HEK293 (cell line): ENCODE data around the gene CASK.

ENCODE experiments used
- CTCF ChIA-PET: fragments of 350-600 bp; formaldehyde crosslinking; extraction: SDS; loops from one replicate; lab custom pipeline; 2021; ENCODE audit warnings: antibody characterized with exemption; lab: Yijun Ruan, JAX
- POLR2A ChIA-PET: fragments of 300-600 bp; formaldehyde crosslinking; extraction: SDS; loops from one replicate; lab custom pipeline; 2020; ENCODE audit warnings: antibody characterized with exemption, inconsistent platforms; lab: Yijun Ruan, JAX
- H3K27ac ChIP-seq: fragments of 200-500 bp; sonication (Bioruptor generic); 2 replicates; pipeline ENCODE4 v1.5.1; 2014; ENCODE audit warnings: low read depth, low read length, control low read depth, inconsistent platforms; ENCODE audit errors: extremely low read depth
- H3K36me3 ChIP-seq, 2 experiments: fragments of 200-500 bp in 1 of 2; sonication (Bioruptor generic) in 1 of 2; 1 replicate in 1 of 2; 2 replicates in 1 of 2; pipeline ENCODE4 v1.5.1; 2014 to 2017; ENCODE audit warnings: inconsistent platforms in 2 of 2, low read length in 2 of 2; ENCODE audit not compliant: control insufficient read depth in 2 of 2, insufficient read depth in 1 of 2
- H3K4me1 ChIP-seq: fragments of 200-500 bp; sonication (Bioruptor generic); 2 replicates; pipeline ENCODE4 v1.5.1; 2014; ENCODE audit warnings: mild to moderate bottlenecking, low read length, inconsistent platforms; ENCODE audit not compliant: control insufficient read depth, insufficient read depth
- H3K4me3 ChIP-seq: 2 replicates; pipeline ENCODE4 v1.5.1; 2011; ENCODE audit warnings: low read depth, mild to moderate bottlenecking, control low read depth, low read length, moderate library complexity
- H3K9me3 ChIP-seq: fragments of 200-500 bp; sonication (Bioruptor generic); 2 replicates; pipeline ENCODE4 v1.5.1; 2014; ENCODE audit warnings: low read depth, low read length, inconsistent platforms; ENCODE audit not compliant: control insufficient read depth, insufficient read depth
- BCL11B ChIP-seq: fragments of 450-650 bp; formaldehyde crosslinking; IDR thresholded peaks from 2 replicates; pipeline ENCODE4 v1.5.1; 2016; ENCODE audit warnings: low read depth, missing biosample characterization, missing genetic modification characterization
- EGR2 ChIP-seq: fragments of 450-650 bp; formaldehyde crosslinking; IDR thresholded peaks from 2 replicates; pipeline ENCODE4 v1.5.1; 2016; ENCODE audit warnings: low read depth, missing biosample characterization, missing genetic modification characterization
- GLIS1 ChIP-seq: fragments of 450-650 bp; formaldehyde crosslinking; IDR thresholded peaks from 2 replicates; pipeline ENCODE4 v1.5.1; 2016; ENCODE audit warnings: missing biosample characterization, missing genetic modification characterization
- GLIS2 ChIP-seq: fragments of 450-650 bp; formaldehyde crosslinking; IDR thresholded peaks from 2 replicates; pipeline ENCODE4 v1.5.1; 2016; ENCODE audit warnings: missing biosample characterization, missing genetic modification characterization
- KLF10 ChIP-seq: fragments of 450-650 bp; IDR thresholded peaks from 2 replicates; pipeline ENCODE4 v1.5.1; 2018; ENCODE audit warnings: missing biosample characterization, mild to moderate bottlenecking, missing genetic modification characterization
- KLF7 ChIP-seq: fragments of 450-650 bp; formaldehyde crosslinking; IDR thresholded peaks from 2 replicates; pipeline ENCODE4 v1.5.1; 2016; ENCODE audit warnings: missing biosample characterization, missing genetic modification characterization, borderline replicate concordance
- KLF8 ChIP-seq: fragments of 450-650 bp; formaldehyde crosslinking; IDR thresholded peaks from 2 replicates; pipeline ENCODE4 v1.5.1; 2016; ENCODE audit warnings: missing biosample characterization, missing genetic modification characterization
- SCRT2 ChIP-seq: fragments of 450-650 bp; formaldehyde crosslinking; IDR thresholded peaks from 2 replicates; pipeline ENCODE4 v1.5.1; 2016; ENCODE audit warnings: missing biosample characterization, missing genetic modification characterization
- SP7 ChIP-seq: fragments of 450-650 bp; formaldehyde crosslinking; IDR thresholded peaks from 2 replicates; pipeline ENCODE4 v1.5.1; 2016; ENCODE audit warnings: missing biosample characterization, missing genetic modification characterization
- ZFHX2 ChIP-seq: fragments of 450-650 bp; formaldehyde crosslinking; conservative IDR thresholded peaks from 2 replicates; pipeline ENCODE4 v1.5.1; 2016; ENCODE audit warnings: missing biosample characterization, missing genetic modification characterization
- ZIC2 ChIP-seq: fragments of 450-650 bp; formaldehyde crosslinking; IDR thresholded peaks from 2 replicates; pipeline ENCODE4 v1.5.1; 2016; ENCODE audit warnings: missing biosample characterization, missing genetic modification characterization
- ZNF184 ChIP-seq: fragments of 450-650 bp; IDR thresholded peaks from 2 replicates; pipeline ENCODE4 v1.5.1; 2018; ENCODE audit warnings: missing biosample characterization, mild to moderate bottlenecking, missing genetic modification characterization
- ZNF211 ChIP-seq: fragments of 450-650 bp; formaldehyde crosslinking; IDR thresholded peaks from 2 replicates; pipeline ENCODE4 v1.5.1; 2016; ENCODE audit warnings: low read depth, missing biosample characterization, missing genetic modification characterization
- ZNF239 ChIP-seq: fragments of 450-650 bp; formaldehyde crosslinking; IDR thresholded peaks from 2 replicates; pipeline ENCODE4 v1.5.1; 2016; ENCODE audit warnings: missing biosample characterization, missing genetic modification characterization
- ZNF280C ChIP-seq: fragments of 450-650 bp; formaldehyde crosslinking; IDR thresholded peaks from 2 replicates; pipeline ENCODE4 v1.5.1; 2016; ENCODE audit warnings: missing biosample characterization, missing genetic modification characterization
- ZNF302 ChIP-seq: fragments of 450-650 bp; formaldehyde crosslinking; IDR thresholded peaks from 2 replicates; pipeline ENCODE4 v1.5.1; 2016; ENCODE audit warnings: missing biosample characterization, missing genetic modification characterization, low read depth
- ZNF423 ChIP-seq: fragments of 450-650 bp; formaldehyde crosslinking; IDR thresholded peaks from 2 replicates; pipeline ENCODE4 v1.5.1; 2016; ENCODE audit warnings: missing biosample characterization, missing genetic modification characterization
- ZNF433 ChIP-seq: fragments of 450-650 bp; formaldehyde crosslinking; IDR thresholded peaks from 2 replicates; pipeline ENCODE4 v1.5.1; 2016; ENCODE audit warnings: missing biosample characterization, missing genetic modification characterization, low read depth
- ZNF48 ChIP-seq: fragments of 450-650 bp; formaldehyde crosslinking; IDR thresholded peaks from 2 replicates; pipeline ENCODE4 v1.5.1; 2016; ENCODE audit warnings: missing biosample characterization, missing genetic modification characterization
- ZNF501 ChIP-seq: fragments of 450-650 bp; formaldehyde crosslinking; IDR thresholded peaks from 2 replicates; pipeline ENCODE4 v1.5.1; 2016; ENCODE audit warnings: missing biosample characterization, missing genetic modification characterization
- ZNF521 ChIP-seq: fragments of 450-650 bp; formaldehyde crosslinking; IDR thresholded peaks from 2 replicates; pipeline ENCODE4 v1.5.1; 2017; ENCODE audit warnings: missing biosample characterization, mild to moderate bottlenecking, missing genetic modification characterization
- ZNF585B ChIP-seq: fragments of 450-650 bp; formaldehyde crosslinking; IDR thresholded peaks from 2 replicates; pipeline ENCODE4 v1.5.1; 2016; ENCODE audit warnings: missing biosample characterization, missing genetic modification characterization
- ZNF610 ChIP-seq: fragments of 450-650 bp; formaldehyde crosslinking; IDR thresholded peaks from 2 replicates; pipeline ENCODE4 v1.5.1; 2016; ENCODE audit warnings: missing biosample characterization, missing genetic modification characterization, borderline replicate concordance
- ZNF621 ChIP-seq: fragments of 450-650 bp; formaldehyde crosslinking; IDR thresholded peaks from 2 replicates; pipeline ENCODE4 v1.5.1; 2017; ENCODE audit warnings: missing biosample characterization, missing genetic modification characterization
- ZNF629 ChIP-seq: fragments of 450-650 bp; formaldehyde crosslinking; IDR thresholded peaks from 2 replicates; pipeline ENCODE4 v1.5.1; 2017; ENCODE audit warnings: missing biosample characterization, missing genetic modification characterization
- ZNF747 ChIP-seq: fragments of 450-650 bp; formaldehyde crosslinking; IDR thresholded peaks from 2 replicates; pipeline ENCODE4 v1.5.1; 2016; ENCODE audit warnings: missing biosample characterization, missing genetic modification characterization
- ZNF785 ChIP-seq: fragments of 450-650 bp; formaldehyde crosslinking; IDR thresholded peaks from 2 replicates; pipeline ENCODE4 v1.5.1; 2016; ENCODE audit warnings: missing biosample characterization, missing genetic modification characterization
- ZSCAN23 ChIP-seq: fragments of 450-650 bp; formaldehyde crosslinking; IDR thresholded peaks from 2 replicates; pipeline ENCODE4 v1.5.1; 2016; ENCODE audit warnings: missing biosample characterization, missing genetic modification characterization
- ZXDB ChIP-seq: fragments of 450-650 bp; formaldehyde crosslinking; IDR thresholded peaks from 2 replicates; pipeline ENCODE4 v1.5.1; 2016; ENCODE audit warnings: missing biosample characterization, missing genetic modification characterization
- TF ChIP-seq, protein P1 (sequence below): fragments of 450-650 bp; formaldehyde crosslinking; IDR thresholded peaks from 2 replicates; pipeline ENCODE4 v1.5.1; 2017; ENCODE audit warnings: missing biosample characterization, missing genetic modification characterization
- TF ChIP-seq, protein P2 (sequence below): fragments of 450-650 bp; formaldehyde crosslinking; IDR thresholded peaks from 2 replicates; pipeline ENCODE4 v1.5.1; 2016; ENCODE audit warnings: missing biosample characterization, missing genetic modification characterization, borderline replicate concordance
- TF ChIP-seq, protein P3 (sequence below): fragments of 450-650 bp; formaldehyde crosslinking; IDR thresholded peaks from 2 replicates; pipeline ENCODE4; 2016; ENCODE audit warnings: missing biosample characterization, missing genetic modification characterization

The CASK gene

DNA sequence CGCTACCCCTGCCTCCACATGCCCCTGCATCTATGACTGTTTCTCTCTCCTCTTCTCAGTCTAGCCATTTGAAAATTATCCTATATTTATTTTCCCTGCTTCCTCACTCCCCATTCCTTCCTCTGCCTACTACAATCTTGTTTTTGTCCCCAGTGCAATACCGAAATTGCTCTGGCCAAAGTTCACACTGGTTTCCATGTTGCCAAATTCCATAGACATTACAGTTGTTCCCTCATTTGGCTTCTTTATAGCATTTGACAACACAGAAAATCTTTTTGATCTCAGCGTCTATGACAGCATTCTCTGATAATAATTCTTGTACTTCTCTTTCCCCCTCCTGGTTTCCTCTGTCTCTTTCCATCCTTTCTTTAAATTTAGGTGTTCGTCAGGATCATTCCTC, 100.0 kb downstream of the CASK start (continued):
- TF ChIP-seq ZNF184 (tag by site-specific recombination) = no peak
- TF ChIP-seq, protein P1, sequence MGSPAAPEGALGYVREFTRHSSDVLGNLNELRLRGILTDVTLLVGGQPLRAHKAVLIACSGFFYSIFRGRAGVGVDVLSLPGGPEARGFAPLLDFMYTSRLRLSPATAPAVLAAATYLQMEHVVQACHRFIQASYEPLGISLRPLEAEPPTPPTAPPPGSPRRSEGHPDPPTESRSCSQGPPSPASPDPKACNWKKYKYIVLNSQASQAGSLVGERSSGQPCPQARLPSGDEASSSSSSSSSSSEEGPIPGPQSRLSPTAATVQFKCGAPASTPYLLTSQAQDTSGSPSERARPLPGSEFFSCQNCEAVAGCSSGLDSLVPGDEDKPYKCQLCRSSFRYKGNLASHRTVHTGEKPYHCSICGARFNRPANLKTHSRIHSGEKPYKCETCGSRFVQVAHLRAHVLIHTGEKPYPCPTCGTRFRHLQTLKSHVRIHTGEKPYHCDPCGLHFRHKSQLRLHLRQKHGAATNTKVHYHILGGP (tag by site-specific recombination) = no peak
- no peak for TF ChIP-seq ZNF302

- Histone ChIP-seq H3K4me3 (no peak overlapping the region), H3K36me3 (no peaks in the 10 kb centered on the region), H3K27ac (no peak overlapping the region), H3K4me1 (0 out of 2 replicates have a peak, but pooled peaks cover 3% of the 10 kb centered on the region), H3K9me3 (no peaks in the 10 kb centered on the region)
- ChIA-PET POLR2A (interaction anchor here (0.6 kb wide), 1 partner anchor 346 kb away, joined by 3 read pairs; no protein-coding TSS in a partner anchor), CTCF (interaction anchor here (1.6 kb wide), 1 partner anchor 26 kb away, joined by 12 read pairs; no protein-coding TSS in a partner anchor)
- TF ChIP-seq KLF7 (tag by site-specific recombination) (no peak), ZNF211 (no peak), ZNF239 (tag by site-specific recombination) (no peak), ZNF785 (tag by site-specific recombination) (no peak), ZIC2 (peak; percentile 66), GLIS1 (tag by site-specific recombination) (peak; percentile 72), ZNF629 (no peak), SCRT2 (no peak), BCL11B (tag by site-specific recombination) (0 out of 2 replicates have a peak, but pooled peaks have one; percentile 30), ZNF610 (tag by site-specific recombination) (no peak), ZNF48 (tag by site-specific recombination) (no peak), ZNF621 (tag by site-specific recombination) (no peak), KLF10 (no peak), ZNF280C (tag by site-specific recombination) (no peak), SP7 (peak; percentile 70), GLIS2 (tag by site-specific recombination) (no peak), ZNF747 (tag by site-specific recombination) (no peak), ZFHX2 (peak; percentile 72), ZXDB (0 out of 2 replicates have a peak, but pooled peaks have one; percentile 48), ZNF521 (tag by site-specific recombination) (no peak), ZNF501 (tag by site-specific recombination) (no peak), ZNF585B (no peak), ZSCAN23 (tag by site-specific recombination) (no peak), ZNF423 (tag by site-specific recombination) (no peak), EGR2 (tag by site-specific recombination) (peak; percentile 75), KLF8 (tag by site-specific recombination) (no peak), ZNF433 (tag by site-specific recombination) (no peak)
- TF ChIP-seq, protein P2, sequence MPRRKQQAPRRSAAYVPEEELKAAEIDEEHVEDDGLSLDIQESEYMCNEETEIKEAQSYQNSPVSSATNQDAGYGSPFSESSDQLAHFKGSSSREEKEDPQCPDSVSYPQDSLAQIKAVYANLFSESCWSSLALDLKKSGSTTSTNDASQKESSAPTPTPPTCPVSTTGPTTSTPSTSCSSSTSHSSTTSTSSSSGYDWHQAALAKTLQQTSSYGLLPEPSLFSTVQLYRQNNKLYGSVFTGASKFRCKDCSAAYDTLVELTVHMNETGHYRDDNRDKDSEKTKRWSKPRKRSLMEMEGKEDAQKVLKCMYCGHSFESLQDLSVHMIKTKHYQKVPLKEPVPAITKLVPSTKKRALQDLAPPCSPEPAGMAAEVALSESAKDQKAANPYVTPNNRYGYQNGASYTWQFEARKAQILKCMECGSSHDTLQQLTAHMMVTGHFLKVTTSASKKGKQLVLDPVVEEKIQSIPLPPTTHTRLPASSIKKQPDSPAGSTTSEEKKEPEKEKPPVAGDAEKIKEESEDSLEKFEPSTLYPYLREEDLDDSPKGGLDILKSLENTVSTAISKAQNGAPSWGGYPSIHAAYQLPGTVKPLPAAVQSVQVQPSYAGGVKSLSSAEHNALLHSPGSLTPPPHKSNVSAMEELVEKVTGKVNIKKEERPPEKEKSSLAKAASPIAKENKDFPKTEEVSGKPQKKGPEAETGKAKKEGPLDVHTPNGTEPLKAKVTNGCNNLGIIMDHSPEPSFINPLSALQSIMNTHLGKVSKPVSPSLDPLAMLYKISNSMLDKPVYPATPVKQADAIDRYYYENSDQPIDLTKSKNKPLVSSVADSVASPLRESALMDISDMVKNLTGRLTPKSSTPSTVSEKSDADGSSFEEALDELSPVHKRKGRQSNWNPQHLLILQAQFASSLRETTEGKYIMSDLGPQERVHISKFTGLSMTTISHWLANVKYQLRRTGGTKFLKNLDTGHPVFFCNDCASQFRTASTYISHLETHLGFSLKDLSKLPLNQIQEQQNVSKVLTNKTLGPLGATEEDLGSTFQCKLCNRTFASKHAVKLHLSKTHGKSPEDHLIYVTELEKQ (tag by site-specific recombination) = no peak
- TF ChIP-seq, protein P3, sequence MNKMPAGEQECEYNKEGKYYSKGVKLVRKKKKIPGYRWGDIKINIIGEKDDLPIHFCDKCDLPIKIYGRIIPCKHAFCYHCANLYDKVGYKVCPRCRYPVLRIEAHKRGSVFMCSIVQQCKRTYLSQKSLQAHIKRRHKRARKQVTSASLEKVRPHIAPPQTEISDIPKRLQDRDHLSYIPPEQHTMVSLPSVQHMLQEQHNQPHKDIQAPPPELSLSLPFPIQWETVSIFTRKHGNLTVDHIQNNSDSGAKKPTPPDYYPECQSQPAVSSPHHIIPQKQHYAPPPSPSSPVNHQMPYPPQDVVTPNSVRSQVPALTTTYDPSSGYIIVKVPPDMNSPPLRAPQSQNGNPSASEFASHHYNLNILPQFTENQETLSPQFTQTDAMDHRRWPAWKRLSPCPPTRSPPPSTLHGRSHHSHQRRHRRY (tag by site-specific recombination) = no peak
These were observed 100.5 kb downstream of the CASK start for GRCh38 chrX:41822892-41823291.
